Sigmoid colon (tissue), 4 donors: ENCODE measurements around the gene BRME1.

Source experiments
- EP300 ChIP-seq, 4 donors: sonication (generic); formaldehyde crosslinking; IDR thresholded peaks; one replicate each; pipeline ENCODE4 v1.6.1; 2017; ENCODE audit warnings: antibody characterized with exemption in 4 of 4
- POLR2A ChIP-seq, 2 donors: fragments of 450-650 bp; IDR thresholded peaks; one replicate each; pipeline ENCODE4 v1.6.1; 2016; ENCODE audit warnings: antibody characterized with exemption in 2 of 2, mild to moderate bottlenecking in 2 of 2, moderate library complexity in 2 of 2
- TF ChIP-seq, protein P1 (sequence below), 4 experiments: fragments of 450-650 bp in 3 of 4; fragments of 200-600 bp in 1 of 4; IDR thresholded peaks; one replicate each; pipeline ENCODE4 v1.5.1; 2016 to 2019; ENCODE audit warnings: antibody characterized with exemption in 4 of 4, mild to moderate bottlenecking in 3 of 4, moderate library complexity in 2 of 4

DNA sequence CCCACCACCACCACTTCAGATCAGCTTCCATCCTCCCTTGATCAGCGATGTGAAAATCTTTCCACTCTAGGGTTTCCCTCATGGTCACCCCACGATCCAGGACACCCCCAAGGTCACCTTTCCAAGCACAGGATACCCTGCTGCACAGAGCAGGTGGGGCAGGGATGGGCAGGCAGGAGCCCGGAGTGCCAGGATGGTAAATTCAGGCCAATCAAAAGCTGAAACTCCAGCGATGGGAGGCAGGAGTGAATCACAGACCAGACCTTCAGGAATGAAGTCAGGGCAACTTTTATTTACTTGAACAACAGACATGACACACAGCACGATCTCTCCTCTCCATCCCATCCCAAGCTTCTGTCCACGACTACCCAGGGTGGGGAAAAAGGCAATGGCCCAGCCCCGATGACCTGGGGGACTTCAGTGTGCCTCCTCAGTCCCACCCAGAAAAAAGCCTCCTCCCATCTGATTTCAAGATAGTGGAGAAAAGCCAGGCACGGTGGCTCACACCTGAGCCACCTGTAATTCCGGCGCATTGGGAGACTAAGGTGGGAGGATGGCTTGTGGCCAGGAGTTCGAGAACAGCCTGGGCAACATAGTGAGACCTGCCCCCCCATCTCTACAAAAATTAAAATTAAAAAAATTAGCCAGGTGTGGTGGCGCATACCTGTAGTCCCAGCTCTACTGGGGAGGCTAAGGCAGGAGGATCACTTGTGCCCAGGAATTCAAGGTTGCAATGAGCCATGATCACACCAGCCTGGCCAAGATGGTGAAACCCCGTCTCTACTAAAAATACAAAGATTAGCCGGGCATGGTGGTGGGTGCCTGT is 71.5 kb downstream of the BRME1 start:
- TF ChIP-seq, protein P1, sequence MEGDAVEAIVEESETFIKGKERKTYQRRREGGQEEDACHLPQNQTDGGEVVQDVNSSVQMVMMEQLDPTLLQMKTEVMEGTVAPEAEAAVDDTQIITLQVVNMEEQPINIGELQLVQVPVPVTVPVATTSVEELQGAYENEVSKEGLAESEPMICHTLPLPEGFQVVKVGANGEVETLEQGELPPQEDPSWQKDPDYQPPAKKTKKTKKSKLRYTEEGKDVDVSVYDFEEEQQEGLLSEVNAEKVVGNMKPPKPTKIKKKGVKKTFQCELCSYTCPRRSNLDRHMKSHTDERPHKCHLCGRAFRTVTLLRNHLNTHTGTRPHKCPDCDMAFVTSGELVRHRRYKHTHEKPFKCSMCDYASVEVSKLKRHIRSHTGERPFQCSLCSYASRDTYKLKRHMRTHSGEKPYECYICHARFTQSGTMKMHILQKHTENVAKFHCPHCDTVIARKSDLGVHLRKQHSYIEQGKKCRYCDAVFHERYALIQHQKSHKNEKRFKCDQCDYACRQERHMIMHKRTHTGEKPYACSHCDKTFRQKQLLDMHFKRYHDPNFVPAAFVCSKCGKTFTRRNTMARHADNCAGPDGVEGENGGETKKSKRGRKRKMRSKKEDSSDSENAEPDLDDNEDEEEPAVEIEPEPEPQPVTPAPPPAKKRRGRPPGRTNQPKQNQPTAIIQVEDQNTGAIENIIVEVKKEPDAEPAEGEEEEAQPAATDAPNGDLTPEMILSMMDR (IDR thresholded peaks at IDR 0.05), result no peak
- TF ChIP-seq POLR2A (IDR thresholded peaks at IDR 0.05) (no peak), EP300 (IDR thresholded peaks at IDR 0.05) (no peak)
